Stimulated activated CD8-positive, alpha-beta memory T cell treated with anti-CD3 and anti-CD28 coated beads, Interleukin-7, amount 100 ng/mL, for 24 hours (primary cell): ENCODE results near the gene LIMD2.
A peak's percentile ranks its signal among the peaks of the same experiment; 100 is the strongest.

Experiments
- DNase-seq: peaks from one replicate; pipeline ENCODE4 v3.0.0-alpha.2; 2020; ENCODE audit warnings: low read depth

LIMD2 gene

GRCh38 chr17:63701456-63701820 is 1.5 kb upstream of the LIMD2 start:
- no peak for DNase-seq

GRCh38 chr17:63700528-63701455 is 867 bp upstream of the LIMD2 start:
- DNase-seq = no peak

- DNase-seq = peak; percentile 60
Measured at GRCh38 chr17:63698886-63699637, 863 bp downstream of the LIMD2 start.

- no peak for DNase-seq
Measured at GRCh38 chr17:63698381-63698885, 1.5 kb downstream of the LIMD2 start.

GRCh38 chr17:63697341-63698286 is 2.3 kb downstream of the LIMD2 start:
- DNase-seq = no peak

- DNase-seq = no peak
Measured at GRCh38 chr17:63696381-63696961, 3.5 kb downstream of the LIMD2 start.

GRCh38 chr17:63695889-63696288 is 4.0 kb downstream of the LIMD2 start:
- no peak for DNase-seq

- no peak for DNase-seq
Measured at GRCh38 chr17:63694950-63695773, 4.8 kb downstream of the LIMD2 start.

GRCh38 chr17:63694229-63694949 is 5.5 kb downstream of the LIMD2 start:
- no peak for DNase-seq

- no peak for DNase-seq
Measured at GRCh38 chr17:63693411-63694113, 6.4 kb downstream of the LIMD2 start.

GRCh38 chr17:63692195-63692816 is 7.6 kb downstream of the LIMD2 start:
- DNase-seq = no peak

- DNase-seq = no peak
Measured at GRCh38 chr17:63689479-63689878, 10.4 kb downstream of the LIMD2 start.

- DNase-seq = no peak
Measured at GRCh38 chr17:63688396-63689020, 11.4 kb downstream of the LIMD2 start.

GRCh38 chr17:63686138-63686685 is 13.7 kb downstream of the LIMD2 start:
- no peak for DNase-seq

- no peak for DNase-seq
Measured at GRCh38 chr17:63685578-63685977, 14.3 kb downstream of the LIMD2 start.

GRCh38 chr17:63685041-63685440 is 14.9 kb downstream of the LIMD2 start:
- DNase-seq = no peak

GRCh38 chr17:63682981-63683380 is 16.9 kb downstream of the LIMD2 start:
- no peak for DNase-seq

- no peak for DNase-seq
Measured at GRCh38 chr17:63682441-63682840, 17.5 kb downstream of the LIMD2 start.
